ENCODE data around the gene RARRES1.
A peak's percentile ranks its signal among the peaks of the same experiment; 100 is the strongest.

Gene RARRES1

GRCh38 chr3:158737410-158737809 is 5.2 kb upstream of the RARRES1 start:
- no peak overlapping the region for H3K4me3 ChIP-seq (ENCODE audit: low read depth, low read length)
- TF ChIP-seq, protein P1, sequence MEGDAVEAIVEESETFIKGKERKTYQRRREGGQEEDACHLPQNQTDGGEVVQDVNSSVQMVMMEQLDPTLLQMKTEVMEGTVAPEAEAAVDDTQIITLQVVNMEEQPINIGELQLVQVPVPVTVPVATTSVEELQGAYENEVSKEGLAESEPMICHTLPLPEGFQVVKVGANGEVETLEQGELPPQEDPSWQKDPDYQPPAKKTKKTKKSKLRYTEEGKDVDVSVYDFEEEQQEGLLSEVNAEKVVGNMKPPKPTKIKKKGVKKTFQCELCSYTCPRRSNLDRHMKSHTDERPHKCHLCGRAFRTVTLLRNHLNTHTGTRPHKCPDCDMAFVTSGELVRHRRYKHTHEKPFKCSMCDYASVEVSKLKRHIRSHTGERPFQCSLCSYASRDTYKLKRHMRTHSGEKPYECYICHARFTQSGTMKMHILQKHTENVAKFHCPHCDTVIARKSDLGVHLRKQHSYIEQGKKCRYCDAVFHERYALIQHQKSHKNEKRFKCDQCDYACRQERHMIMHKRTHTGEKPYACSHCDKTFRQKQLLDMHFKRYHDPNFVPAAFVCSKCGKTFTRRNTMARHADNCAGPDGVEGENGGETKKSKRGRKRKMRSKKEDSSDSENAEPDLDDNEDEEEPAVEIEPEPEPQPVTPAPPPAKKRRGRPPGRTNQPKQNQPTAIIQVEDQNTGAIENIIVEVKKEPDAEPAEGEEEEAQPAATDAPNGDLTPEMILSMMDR (conservative IDR thresholded peaks at IDR 0.05; ENCODE audit: low read depth, low read length), result no peak
- DNase-seq (ENCODE audit: low read depth), result no peak

GRCh38 chr3:158735296-158736033 is 3.2 kb upstream of the RARRES1 start:
- H3K4me3 ChIP-seq (ENCODE audit: low read depth, low read length), result no peak overlapping the region
- DNase-seq (ENCODE audit: low read depth), result no peak
- TF ChIP-seq, protein P1 (conservative IDR thresholded peaks at IDR 0.05; ENCODE audit: low read depth, low read length), result no peak

DNA sequence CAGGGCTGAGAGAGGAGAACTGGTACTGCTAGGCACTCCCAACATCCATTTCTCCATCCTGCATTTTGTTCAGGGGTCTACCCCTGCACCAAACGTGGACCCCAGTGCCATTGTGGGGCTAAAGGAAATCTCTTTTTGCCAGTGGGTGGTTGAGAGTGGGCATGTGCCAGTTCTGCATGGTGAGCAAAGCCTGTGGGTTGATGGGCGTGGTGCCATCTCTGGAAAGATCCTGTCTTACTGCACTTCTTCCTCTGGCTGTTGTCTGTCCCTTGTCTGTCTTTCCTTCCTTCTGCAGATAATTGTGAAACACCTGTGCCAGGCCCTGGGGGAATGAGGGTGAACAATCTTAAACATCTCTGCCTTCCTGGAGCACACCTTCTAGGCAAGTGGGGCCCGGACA is 1.4 kb upstream of the RARRES1 start:
- DNase-seq (ENCODE audit: low read depth), result no peak
- TF ChIP-seq, protein P1 (conservative IDR thresholded peaks at IDR 0.05; ENCODE audit: low read depth, low read length), result no peak
- no peak overlapping the region for H3K4me3 ChIP-seq (ENCODE audit: low read depth, low read length)

DNA sequence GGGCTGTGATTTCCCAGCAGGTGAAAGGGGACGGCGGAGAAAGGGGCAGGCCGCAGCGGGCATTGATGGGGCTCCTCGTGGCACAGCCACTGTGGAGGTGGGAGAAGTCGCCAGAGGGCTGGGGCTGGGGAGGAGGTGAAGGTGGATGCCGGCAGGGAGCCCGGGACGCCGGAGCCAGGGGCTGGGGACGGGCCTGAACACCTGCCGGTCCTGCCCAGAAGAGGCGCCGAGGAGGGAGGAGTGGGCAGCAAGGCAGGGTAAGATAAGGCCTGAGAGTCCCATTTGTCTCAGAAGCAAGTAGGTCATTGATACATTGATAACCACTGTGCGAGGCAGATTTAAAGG is 571 bp upstream of the RARRES1 start:
- no peak for DNase-seq (ENCODE audit: low read depth)
- H3K4me3 ChIP-seq (ENCODE audit: low read depth, low read length), result peak overlapping the region; percentile 68
- TF ChIP-seq, protein P1 (conservative IDR thresholded peaks at IDR 0.05; ENCODE audit: low read depth, low read length), result no peak

GRCh38 chr3:158731486-158731885 is 771 bp downstream of the RARRES1 start:
- H3K4me3 ChIP-seq (ENCODE audit: low read depth, low read length), result peak overlapping the region; percentile 68
- TF ChIP-seq, protein P1 (conservative IDR thresholded peaks at IDR 0.05; ENCODE audit: low read depth, low read length), result no peak
- DNase-seq (ENCODE audit: low read depth), result no peak

GRCh38 chr3:158728851-158729250 is 3.4 kb downstream of the RARRES1 start:
- peak; percentile 35 for DNase-seq (ENCODE audit: low read depth)
- no peak overlapping the region for H3K4me3 ChIP-seq (ENCODE audit: low read depth, low read length)
- TF ChIP-seq, protein P1 (conservative IDR thresholded peaks at IDR 0.05; ENCODE audit: low read depth, low read length), result no peak

DNA sequence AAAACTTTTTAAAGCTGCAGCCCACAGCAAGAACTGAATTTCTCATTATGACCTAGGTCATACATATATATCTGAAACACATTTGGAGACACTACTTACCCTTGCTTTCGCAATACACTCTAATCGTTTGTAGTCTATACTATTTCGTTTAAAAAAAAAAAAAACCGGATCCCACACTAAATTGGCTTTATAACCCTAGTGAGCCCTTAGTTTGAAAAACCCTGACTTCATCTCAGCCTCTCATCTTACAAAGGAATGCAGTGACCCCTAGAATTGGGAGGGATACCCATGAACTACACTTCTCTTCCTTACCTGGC is 4.2 kb downstream of the RARRES1 start:
- DNase-seq (ENCODE audit: low read depth), result no peak
- TF ChIP-seq, protein P1 (conservative IDR thresholded peaks at IDR 0.05; ENCODE audit: low read depth, low read length), result no peak
- no peak overlapping the region for H3K4me3 ChIP-seq (ENCODE audit: low read depth, low read length)
